Kidney epithelial cell (primary cell): ENCODE measurements around the gene OAS2. TPM values are rescaled to one million over a fixed set of nuclear protein-coding genes. Genes with fewer than 3 reads are reported as not detected.

Experiments
- DNase-seq: peaks from one replicate; pipeline ENCODE4 v3.0.0-alpha.2; 2010; ENCODE audit warnings: low read depth
- H3K27me3 ChIP-seq: 2 replicates; pipeline ENCODE4 v1.6.0; 2011; ENCODE audit warnings: low read length; ENCODE audit not compliant: control insufficient read depth, insufficient read depth
- H3K36me3 ChIP-seq: 2 replicates; pipeline ENCODE4 v1.5.1; 2011; ENCODE audit warnings: low read length; ENCODE audit not compliant: control insufficient read depth, insufficient read depth
- H3K4me3 ChIP-seq: 2 replicates; pipeline ENCODE4 v1.5.1; 2011; ENCODE audit warnings: low read depth, mild to moderate bottlenecking, control low read depth, low read length
- CTCF ChIP-seq: IDR thresholded peaks from 2 replicates; pipeline ENCODE4 v1.5.1; 2011; ENCODE audit warnings: mild to moderate bottlenecking, moderate library complexity, low read length, control low read depth, inconsistent platforms; ENCODE audit not compliant: insufficient read depth, poor library complexity, severe bottlenecking
- total RNA-seq: library from RNA; depleted of rRNA; stranded (reverse); fragments of >200 nt; gene quantifications from 2 replicates; pipeline ENCODE4 v1.2.3, GENCODE V29; 2015

Gene OAS2
- total RNA-seq, 1 donor from 2014 or later = 3.6 TPM

- TF ChIP-seq CTCF = no peak
- Histone ChIP-seq H3K4me3 (no peak overlapping the region), H3K36me3 (no peaks in the 10 kb centered on the region)
Measured at GRCh38 chr12:112961074-112961473, 17.2 kb upstream of the OAS2 start.

GRCh38 chr12:112961536-112961935, 16.8 kb upstream of the OAS2 start:
- Histone ChIP-seq H3K27me3 (no peaks in the 10 kb centered on the region), H3K4me3 (no peak overlapping the region), H3K36me3 (no peaks in the 10 kb centered on the region)
- TF ChIP-seq CTCF = no peak
- no peak for DNase-seq

More at GRCh38 chr12:112961074-112961473, 17.2 kb upstream of the OAS2 start:
- no peaks in the 10 kb centered on the region for H3K27me3 ChIP-seq
- DNase-seq = no peak

GRCh38 chr12:112962561-112962960, 15.8 kb upstream of the OAS2 start:
- H3K4me3 ChIP-seq = no peak overlapping the region
- TF ChIP-seq CTCF = no peak
- H3K27me3 ChIP-seq = no peaks in the 10 kb centered on the region
- no peaks in the 10 kb centered on the region for H3K36me3 ChIP-seq
- DNase-seq = no peak

GRCh38 chr12:112963227-112963861, 15.0 kb upstream of the OAS2 start:
- no peak for TF ChIP-seq CTCF
- DNase-seq = no peak
- Histone ChIP-seq H3K4me3 (no peak overlapping the region), H3K27me3 (no peaks in the 10 kb centered on the region), H3K36me3 (no peaks in the 10 kb centered on the region)

- Histone ChIP-seq H3K27me3 (no peaks in the 10 kb centered on the region), H3K4me3 (no peak overlapping the region), H3K36me3 (no peaks in the 10 kb centered on the region)
- no peak for TF ChIP-seq CTCF
- DNase-seq = no peak
Measured at GRCh38 chr12:112964067-112964670, 14.2 kb upstream of the OAS2 start.

GRCh38 chr12:112964915-112965314, 13.4 kb upstream of the OAS2 start:
- TF ChIP-seq CTCF = no peak
- DNase-seq = no peak
- Histone ChIP-seq H3K27me3 (no peaks in the 10 kb centered on the region), H3K36me3 (no peaks in the 10 kb centered on the region), H3K4me3 (no peak overlapping the region)
